Measurements from ENCODE around the gene FAM3C.
"Not testable (repeated sequence)": the region's sequence is repeated elsewhere in the genome, so short reads cannot be mapped to it uniquely, and the experiment has no call there.

FAM3C gene

GRCh38 chr7:121331574-121331973, 64.5 kb downstream of the FAM3C start:
- no peak for DNase-seq (ENCODE audit: low read depth in 1 of 2, low spot score in 1 of 2)

- no peak for DNase-seq (ENCODE audit: low read depth in 1 of 2, low spot score in 1 of 2)
These were observed 65.1 kb downstream of the FAM3C start for GRCh38 chr7:121331048-121331447.

GRCh38 chr7:121330053-121330833, 65.9 kb downstream of the FAM3C start:
- no peak for DNase-seq (ENCODE audit: low read depth in 1 of 2, low spot score in 1 of 2)

GRCh38 chr7:121329191-121330052, 66.7 kb downstream of the FAM3C start:
- DNase-seq (ENCODE audit: low read depth in 1 of 2, low spot score in 1 of 2), result no peak

- DNase-seq (ENCODE audit: low read depth in 1 of 2, low spot score in 1 of 2), result no peak
These were observed 67.5 kb downstream of the FAM3C start, which contains the start of gene WNT16 for GRCh38 chr7:121328508-121329190. WNT16 (plus strand) TSS chr7:121329000; CDS start chr7:121329293, 293 bp downstream.

GRCh38 chr7:121327671-121328070, 68.4 kb downstream of the FAM3C start:
- no peak for DNase-seq (ENCODE audit: low read depth in 1 of 2, low spot score in 1 of 2)

GRCh38 chr7:121323515-121324302, 72.4 kb downstream of the FAM3C start:
- no peak for DNase-seq (ENCODE audit: low read depth in 1 of 2, low spot score in 1 of 2)

GRCh38 chr7:121322460-121322859, 73.6 kb downstream of the FAM3C start:
- DNase-seq (ENCODE audit: low read depth in 1 of 2, low spot score in 1 of 2), result no peak

- DNase-seq (ENCODE audit: low read depth in 1 of 2, low spot score in 1 of 2), result not testable (repeated sequence)
These were observed 80.9 kb downstream of the FAM3C start for GRCh38 chr7:121315170-121315569.

GRCh38 chr7:121313793-121314676, 82.1 kb downstream of the FAM3C start:
- DNase-seq (ENCODE audit: low read depth in 1 of 2, low spot score in 1 of 2), result no peak

- DNase-seq (ENCODE audit: low read depth in 1 of 2, low spot score in 1 of 2), result no peak
These were observed 82.8 kb downstream of the FAM3C start for GRCh38 chr7:121313220-121313792.

- no peak for DNase-seq (ENCODE audit: low read depth in 1 of 2, low spot score in 1 of 2)
These were observed 89.0 kb downstream of the FAM3C start for GRCh38 chr7:121307021-121307574.

- DNase-seq (ENCODE audit: low read depth in 1 of 2, low spot score in 1 of 2), result no peak
These were observed 89.5 kb downstream of the FAM3C start for GRCh38 chr7:121306565-121306964.

GRCh38 chr7:121305109-121305508, 91.0 kb downstream of the FAM3C start:
- no peak for DNase-seq (ENCODE audit: low read depth in 1 of 2, low spot score in 1 of 2)

GRCh38 chr7:121304102-121304658, 91.9 kb downstream of the FAM3C start:
- DNase-seq (ENCODE audit: low read depth in 1 of 2, low spot score in 1 of 2), result no peak

GRCh38 chr7:121303422-121304101, 92.5 kb downstream of the FAM3C start:
- DNase-seq (ENCODE audit: low read depth in 1 of 2, low spot score in 1 of 2), result no peak

GRCh38 chr7:121302214-121302745, 93.8 kb downstream of the FAM3C start:
- no peak for DNase-seq (ENCODE audit: low read depth in 1 of 2, low spot score in 1 of 2)
